Tibial nerve (tissue), 4 donors: Measurements from ENCODE around the gene ZBTB20.

Experiments
- EP300 ChIP-seq, 2 donors: sonication (generic); formaldehyde crosslinking; IDR thresholded peaks; one replicate each; pipeline ENCODE4 v1.6.1; 2017; ENCODE audit warnings: antibody characterized with exemption in 2 of 2, mild to moderate bottlenecking in 1 of 2
- POLR2A ChIP-seq, 2 donors: fragments of 450-650 bp; IDR thresholded peaks; one replicate each; pipeline ENCODE4 v1.6.1; 2017; ENCODE audit warnings: antibody characterized with exemption in 2 of 2, mild to moderate bottlenecking in 2 of 2, moderate library complexity in 2 of 2
- TF ChIP-seq, protein P1 (sequence below), 5 experiments: fragments of 200-600 bp in 3 of 5; fragments of 450-650 bp in 2 of 5; sonication (generic) in 3 of 5; IDR thresholded peaks; one replicate each; pipeline ENCODE4 v1.5.1; 2016 to 2019; ENCODE audit warnings: antibody characterized with exemption in 5 of 5, mild to moderate bottlenecking in 3 of 5, moderate library complexity in 2 of 5

DNA sequence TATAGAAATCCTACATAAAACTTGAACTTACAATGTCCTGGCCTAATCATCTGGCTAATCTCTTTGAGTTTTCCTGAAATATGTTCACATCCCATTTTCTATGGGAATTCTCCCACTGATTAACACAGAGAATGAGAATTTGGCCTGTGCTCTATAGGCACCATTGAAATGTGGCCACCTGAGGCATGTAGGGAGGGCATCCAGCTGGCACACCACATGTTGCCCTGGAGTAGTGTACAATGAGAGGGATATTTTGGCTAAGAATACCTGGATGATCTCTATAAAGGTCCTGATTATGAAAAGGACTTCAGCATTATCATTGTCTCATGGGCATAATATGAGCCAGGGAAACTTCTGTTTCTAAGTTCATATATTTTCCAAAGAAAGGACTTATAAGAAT is 324.0 kb downstream of the ZBTB20 start:
- TF ChIP-seq POLR2A (IDR thresholded peaks at IDR 0.05) = no peak
- TF ChIP-seq, protein P1, sequence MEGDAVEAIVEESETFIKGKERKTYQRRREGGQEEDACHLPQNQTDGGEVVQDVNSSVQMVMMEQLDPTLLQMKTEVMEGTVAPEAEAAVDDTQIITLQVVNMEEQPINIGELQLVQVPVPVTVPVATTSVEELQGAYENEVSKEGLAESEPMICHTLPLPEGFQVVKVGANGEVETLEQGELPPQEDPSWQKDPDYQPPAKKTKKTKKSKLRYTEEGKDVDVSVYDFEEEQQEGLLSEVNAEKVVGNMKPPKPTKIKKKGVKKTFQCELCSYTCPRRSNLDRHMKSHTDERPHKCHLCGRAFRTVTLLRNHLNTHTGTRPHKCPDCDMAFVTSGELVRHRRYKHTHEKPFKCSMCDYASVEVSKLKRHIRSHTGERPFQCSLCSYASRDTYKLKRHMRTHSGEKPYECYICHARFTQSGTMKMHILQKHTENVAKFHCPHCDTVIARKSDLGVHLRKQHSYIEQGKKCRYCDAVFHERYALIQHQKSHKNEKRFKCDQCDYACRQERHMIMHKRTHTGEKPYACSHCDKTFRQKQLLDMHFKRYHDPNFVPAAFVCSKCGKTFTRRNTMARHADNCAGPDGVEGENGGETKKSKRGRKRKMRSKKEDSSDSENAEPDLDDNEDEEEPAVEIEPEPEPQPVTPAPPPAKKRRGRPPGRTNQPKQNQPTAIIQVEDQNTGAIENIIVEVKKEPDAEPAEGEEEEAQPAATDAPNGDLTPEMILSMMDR (IDR thresholded peaks at IDR 0.05) = no peak
- no peak for TF ChIP-seq EP300 (IDR thresholded peaks at IDR 0.05)
